ENCODE data around the gene HTR7. TPM values are rescaled to one million over a fixed set of nuclear protein-coding genes. Genes with fewer than 3 reads are reported as not detected.
"Not testable (repeated sequence)": the region's sequence is repeated elsewhere in the genome, so short reads cannot be mapped to it uniquely, and the experiment has no call there.

HTR7 gene
- total RNA-seq, 1 donor from 2014 or later, result 0.06 TPM

- TF ChIP-seq CTCF (conservative IDR thresholded peaks at IDR 0.05; ENCODE audit: low read depth, low read length), result no peak
- no peak overlapping the region for H3K4me3 ChIP-seq (ENCODE audit: low read depth, low read length)
- DNase-seq (ENCODE audit: low read depth), result no peak
These were observed 35.3 kb downstream of the HTR7 start for GRCh38 chr10:90822508-90822907.

GRCh38 chr10:90821864-90822263 lies 36.0 kb downstream of the HTR7 start:
- not testable (repeated sequence) for H3K4me3 ChIP-seq (ENCODE audit: low read depth, low read length); DNase-seq (ENCODE audit: low read depth)

GRCh38 chr10:90819911-90820310 lies 37.9 kb downstream of the HTR7 start:
- TF ChIP-seq CTCF (conservative IDR thresholded peaks at IDR 0.05; ENCODE audit: low read depth, low read length), result no peak
- DNase-seq (ENCODE audit: low read depth), result no peak
- H3K4me3 ChIP-seq (ENCODE audit: low read depth, low read length), result no peak overlapping the region

GRCh38 chr10:90818736-90819135 lies 39.1 kb downstream of the HTR7 start:
- no peak overlapping the region for H3K4me3 ChIP-seq (ENCODE audit: low read depth, low read length)
- TF ChIP-seq CTCF (conservative IDR thresholded peaks at IDR 0.05; ENCODE audit: low read depth, low read length), result no peak
- DNase-seq (ENCODE audit: low read depth), result no peak

- no peak for TF ChIP-seq CTCF (conservative IDR thresholded peaks at IDR 0.05; ENCODE audit: low read depth, low read length)
- no peak overlapping the region for H3K4me3 ChIP-seq (ENCODE audit: low read depth, low read length)
- no peak for DNase-seq (ENCODE audit: low read depth)
These were observed 40.5 kb downstream of the HTR7 start for GRCh38 chr10:90817128-90817889.

- no peak for TF ChIP-seq CTCF (conservative IDR thresholded peaks at IDR 0.05; ENCODE audit: low read depth, low read length)
- DNase-seq (ENCODE audit: low read depth), result no peak
- no peak overlapping the region for H3K4me3 ChIP-seq (ENCODE audit: low read depth, low read length)
These were observed 41.4 kb downstream of the HTR7 start for GRCh38 chr10:90816466-90816865.

GRCh38 chr10:90813594-90814365 lies 44.1 kb downstream of the HTR7 start:
- TF ChIP-seq CTCF (conservative IDR thresholded peaks at IDR 0.05; ENCODE audit: low read depth, low read length), result no peak
- DNase-seq (ENCODE audit: low read depth), result no peak
- H3K4me3 ChIP-seq (ENCODE audit: low read depth, low read length), result no peak overlapping the region

GRCh38 chr10:90807106-90807505 lies 50.7 kb downstream of the HTR7 start:
- DNase-seq (ENCODE audit: low read depth), result not testable (repeated sequence)

More at GRCh38 chr10:90807106-90807505, 50.7 kb downstream of the HTR7 start:
- not testable (repeated sequence) for H3K4me3 ChIP-seq (ENCODE audit: low read depth, low read length)

Measured in epithelial cell of proximal tubule (primary cell).